Suppressor macrophage (primary cell): Measurements from ENCODE around the gene APPBP2.
A peak's percentile ranks its signal among the peaks of the same experiment; 100 is the strongest.
"Not testable (repeated sequence)": the region's sequence is repeated elsewhere in the genome, so short reads cannot be mapped to it uniquely, and the experiment has no call there.

Experiments
- DNase-seq, 4 experiments: peaks; one replicate each; pipeline ENCODE4 v3.0.0-alpha.2; 2020 to 2022

Gene APPBP2

GRCh38 chr17:60433021-60433997 is 92.7 kb downstream of the APPBP2 start:
- not testable (repeated sequence) for DNase-seq

GRCh38 chr17:60430561-60430960 is 95.5 kb downstream of the APPBP2 start:
- not testable (repeated sequence) for DNase-seq

- DNase-seq = not testable (repeated sequence)
Measured at GRCh38 chr17:60428491-60428890, 97.6 kb downstream of the APPBP2 start.

- no peak for DNase-seq
Measured at GRCh38 chr17:60426596-60426995, 99.4 kb downstream of the APPBP2 start.

- no peak for DNase-seq
Measured at GRCh38 chr17:60425626-60426025, 100.4 kb downstream of the APPBP2 start.

- DNase-seq = no peak
Measured at GRCh38 chr17:60423865-60424264, 102.2 kb downstream of the APPBP2 start.

GRCh38 chr17:60422162-60422665 is 103.8 kb downstream of the APPBP2 start, which contains the start of gene CHCT1:
Gene CHCT1, plus strand, starts transcription at chr17:60422489. Its CDS starts 104 bp downstream, at chr17:60422593.
- DNase-seq = peak; percentile 18 to 63 (median 52)

- peak; percentile 78 to 90 (median 84) for DNase-seq
Measured at GRCh38 chr17:60421273-60422161, 104.5 kb downstream of the APPBP2 start.

- DNase-seq = not testable (repeated sequence)
Measured at GRCh38 chr17:60419875-60420274, 106.2 kb downstream of the APPBP2 start.

GRCh38 chr17:60419003-60419402 is 107.0 kb downstream of the APPBP2 start:
- DNase-seq = not testable (repeated sequence)

GRCh38 chr17:60416368-60416925 is 109.6 kb downstream of the APPBP2 start:
- no peak for DNase-seq

- no peak for DNase-seq
Measured at GRCh38 chr17:60415146-60415545, 110.9 kb downstream of the APPBP2 start.

- no peak for DNase-seq
Measured at GRCh38 chr17:60412701-60413100, 113.3 kb downstream of the APPBP2 start.

- no peak for DNase-seq
Measured at GRCh38 chr17:60410001-60410400, 116.0 kb downstream of the APPBP2 start.

- no peak for DNase-seq
Measured at GRCh38 chr17:60406887-60407286, 119.2 kb downstream of the APPBP2 start.

- DNase-seq = no peak
Measured at GRCh38 chr17:60403962-60404361, 122.1 kb downstream of the APPBP2 start.

GRCh38 chr17:60403523-60403810 is 122.6 kb downstream of the APPBP2 start:
- no peak for DNase-seq

GRCh38 chr17:60401819-60402218 is 124.2 kb downstream of the APPBP2 start:
- DNase-seq = no peak

- peak; percentile 72 to 93 (median 82) for DNase-seq
Measured at GRCh38 chr17:60398227-60398959, 127.6 kb downstream of the APPBP2 start.

- no peak for DNase-seq
Measured at GRCh38 chr17:60396412-60396811, 129.6 kb downstream of the APPBP2 start.

- peak; percentile 28 to 76 (median 48) for DNase-seq
Measured at GRCh38 chr17:60395508-60396065, 130.5 kb downstream of the APPBP2 start.
